NCI-H2196 (cell line): ENCODE results near the gene WWOX.

Experiments
- DNase-seq: peaks from one replicate; lab custom pipeline; 2025; ENCODE audit not compliant: unreplicated experiment; lab: John Stamatoyannopoulos, UW

Gene WWOX

DNA sequence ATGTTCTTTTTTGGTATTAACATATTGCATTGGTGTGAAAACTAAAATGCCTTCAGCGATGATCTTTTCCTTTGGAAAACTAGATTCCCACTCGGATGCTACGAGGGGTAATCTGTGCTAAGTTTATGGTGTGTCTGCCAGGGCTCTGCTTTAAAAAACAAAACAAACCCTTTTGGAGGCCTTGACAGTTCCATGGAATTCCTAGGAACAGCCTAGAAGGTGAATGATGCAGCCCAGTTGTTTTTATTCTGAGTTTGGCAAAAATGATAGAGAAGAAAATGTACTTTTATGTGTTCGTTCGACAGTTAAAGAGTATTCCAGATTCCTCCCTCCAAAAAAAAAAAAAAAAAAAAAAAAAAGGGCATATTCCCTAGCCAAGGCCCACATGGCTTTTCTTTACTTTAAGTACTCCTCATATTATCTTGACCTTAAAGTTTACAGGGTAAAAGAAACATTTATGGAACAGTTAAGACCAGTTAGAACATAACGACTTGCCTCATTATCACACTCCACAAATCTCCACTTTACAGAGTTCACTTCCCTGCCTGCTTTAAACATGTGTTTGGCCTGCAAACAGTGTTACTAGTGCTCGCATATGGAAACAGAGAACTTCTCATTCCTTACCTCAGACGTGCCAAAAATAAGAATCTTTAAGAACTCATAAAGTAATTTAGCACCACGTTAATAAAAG, 159.1 kb downstream of the WWOX start:
- DNase-seq, result no peak

- no peak for DNase-seq
Observed at GRCh38 chr16:78259873-78260272, 160.4 kb downstream of the WWOX start.

- DNase-seq, result no peak
Observed at GRCh38 chr16:78264642-78265041, 165.2 kb downstream of the WWOX start.

DNA sequence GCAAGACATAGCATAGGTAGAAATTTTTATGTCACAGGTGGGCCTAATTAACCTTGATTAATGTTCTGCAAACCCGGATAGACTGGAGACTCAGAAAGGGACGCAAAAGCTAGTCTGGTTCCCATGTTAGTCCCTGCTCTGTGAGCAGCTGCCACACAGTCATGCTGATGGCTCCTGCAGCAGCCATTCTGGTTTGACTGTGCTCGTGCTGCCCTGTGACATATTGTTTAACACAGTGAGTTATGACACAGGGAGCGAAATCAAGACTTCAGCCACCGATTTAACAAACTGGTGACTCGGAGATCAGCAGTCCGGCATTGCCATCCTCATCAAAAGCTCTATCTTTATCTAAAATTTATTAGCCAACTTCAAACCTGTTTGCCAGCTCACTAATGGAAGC, 169.8 kb downstream of the WWOX start:
- DNase-seq, result no peak

DNA sequence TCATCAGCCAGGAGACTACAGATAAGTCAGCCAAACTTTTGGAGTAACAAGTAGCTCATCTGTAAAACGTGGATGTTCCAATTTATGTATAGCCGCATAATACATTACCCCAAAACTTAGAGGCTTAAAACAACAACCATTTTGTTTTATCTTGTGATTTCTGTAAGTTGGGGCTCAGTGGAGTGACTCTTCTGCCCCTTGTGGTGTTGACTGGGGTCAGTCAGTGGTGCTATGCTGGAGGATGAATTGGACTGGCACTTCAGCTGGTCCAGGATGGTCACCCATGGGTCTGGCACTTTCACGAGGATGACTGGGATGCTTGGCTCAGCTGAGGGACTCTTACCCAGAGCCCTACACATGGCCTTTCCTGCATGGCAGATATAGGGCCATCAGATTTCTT, 172.5 kb downstream of the WWOX start:
- DNase-seq, result no peak

GRCh38 chr16:78274771-78275170, 175.3 kb downstream of the WWOX start:
- DNase-seq, result no peak

DNA sequence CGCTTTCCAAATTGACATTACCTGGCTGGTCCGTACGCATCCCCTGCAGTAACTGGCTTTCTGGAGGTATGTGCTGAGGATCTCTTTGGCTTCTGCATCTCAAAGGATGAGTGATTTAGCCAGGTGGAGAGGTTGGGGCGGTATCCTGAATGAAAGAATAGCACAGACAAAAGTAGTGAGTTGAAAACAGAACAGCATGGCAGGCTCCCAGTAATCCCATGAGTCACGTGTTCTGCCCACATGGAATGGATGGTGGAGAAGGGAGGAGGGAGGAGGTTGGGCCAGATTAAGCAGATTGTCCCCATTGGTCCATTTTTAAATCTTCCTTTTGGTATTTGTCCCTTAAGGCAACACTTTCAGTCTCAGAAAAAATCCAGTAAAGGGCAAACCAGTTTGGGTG, 176.0 kb downstream of the WWOX start:
- DNase-seq, result no peak

DNA sequence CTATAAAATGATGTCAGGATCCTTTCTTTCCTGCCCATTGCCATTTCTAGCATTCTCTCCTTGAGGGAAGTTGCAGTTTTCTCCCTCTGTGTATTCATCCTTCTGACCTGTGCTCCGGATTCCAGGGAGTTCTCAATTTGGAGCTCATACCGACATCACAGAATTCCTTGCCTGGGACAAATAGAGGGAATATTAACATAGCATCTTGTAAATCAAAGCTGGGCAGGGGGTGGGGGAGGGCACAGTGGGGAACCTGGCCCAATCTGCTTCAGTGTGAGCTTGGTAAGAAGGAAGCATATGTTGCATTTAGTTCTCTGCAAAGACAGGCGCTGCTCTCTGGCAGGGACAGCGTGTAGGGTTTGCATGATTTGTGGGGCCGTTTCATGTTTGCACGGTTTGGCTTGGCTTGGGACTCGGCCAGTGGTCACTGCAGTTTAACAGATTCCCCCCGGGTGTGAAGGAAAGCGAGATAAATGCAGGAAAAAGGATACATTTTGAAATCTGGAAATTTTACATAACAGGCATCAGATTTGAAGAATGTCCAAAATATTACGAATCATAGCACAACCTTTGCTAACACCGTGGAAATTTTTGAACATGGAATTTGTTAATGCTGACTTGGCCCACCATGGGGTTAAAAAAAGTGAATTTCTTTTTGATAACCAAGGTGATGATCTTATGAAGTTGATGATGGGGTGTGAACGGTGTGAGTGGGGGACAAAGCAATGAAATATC, 178.0 kb downstream of the WWOX start:
- DNase-seq, result no peak

DNA sequence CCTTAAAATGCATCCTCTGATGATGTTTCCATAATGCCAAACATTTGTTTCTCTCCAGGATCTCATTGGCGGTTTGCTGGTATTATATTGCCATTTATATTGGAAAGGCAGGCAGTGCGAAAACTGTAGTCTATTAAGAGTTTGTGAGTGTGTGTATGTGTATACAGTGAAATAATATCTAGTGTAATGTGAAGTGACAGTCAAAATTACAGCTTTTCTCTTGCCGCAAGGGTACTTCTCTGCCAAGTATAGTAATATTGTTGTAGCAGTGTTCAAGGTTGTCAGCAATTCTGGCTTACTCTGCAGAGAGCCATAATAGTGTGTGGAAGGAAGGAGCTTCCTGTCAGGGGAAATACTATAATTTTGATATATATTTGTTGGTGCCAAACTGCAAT, 178.6 kb downstream of the WWOX start:
- DNase-seq, result no peak

- no peak for DNase-seq
Observed at GRCh38 chr16:78281115-78281514, 181.7 kb downstream of the WWOX start.

DNA sequence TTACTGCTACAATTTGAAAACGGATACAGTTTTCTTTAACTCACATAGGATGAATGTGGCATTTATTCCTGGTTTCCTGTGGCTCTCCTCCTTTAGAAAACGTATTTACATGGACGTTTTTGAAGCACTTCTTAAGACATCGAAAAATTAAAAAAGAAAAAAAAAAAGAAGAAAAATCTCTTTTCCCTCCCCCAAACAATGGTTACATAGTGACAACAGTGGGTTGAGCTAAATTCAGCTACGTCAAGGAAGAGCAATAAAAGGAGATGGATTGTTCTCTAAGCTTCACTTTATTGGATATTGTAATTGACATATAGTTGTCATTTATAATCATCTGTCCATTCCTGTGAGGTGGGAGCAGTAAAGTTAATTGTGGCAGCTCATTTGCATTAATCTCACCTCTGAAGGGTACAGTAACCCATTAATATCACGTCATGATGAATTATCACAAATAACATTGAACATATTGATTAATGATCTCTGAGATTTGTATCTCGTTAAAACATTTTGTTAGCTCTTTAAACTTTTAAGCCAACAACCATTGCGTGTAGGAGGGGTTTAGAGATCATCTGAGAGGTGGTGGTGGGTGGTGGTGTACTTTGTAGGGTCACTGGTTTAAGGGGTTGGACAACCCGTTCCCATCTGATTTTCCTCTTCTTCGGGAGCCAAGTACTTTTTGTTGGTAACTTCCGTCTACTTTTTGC, 184.2 kb downstream of the WWOX start:
- DNase-seq, result no peak

- no peak for DNase-seq
Observed at GRCh38 chr16:78284326-78284725, 184.9 kb downstream of the WWOX start.

GRCh38 chr16:78284957-78285434, 185.5 kb downstream of the WWOX start:
- no peak for DNase-seq

- no peak for DNase-seq
Observed at GRCh38 chr16:78285437-78285922, 186.0 kb downstream of the WWOX start.

DNA sequence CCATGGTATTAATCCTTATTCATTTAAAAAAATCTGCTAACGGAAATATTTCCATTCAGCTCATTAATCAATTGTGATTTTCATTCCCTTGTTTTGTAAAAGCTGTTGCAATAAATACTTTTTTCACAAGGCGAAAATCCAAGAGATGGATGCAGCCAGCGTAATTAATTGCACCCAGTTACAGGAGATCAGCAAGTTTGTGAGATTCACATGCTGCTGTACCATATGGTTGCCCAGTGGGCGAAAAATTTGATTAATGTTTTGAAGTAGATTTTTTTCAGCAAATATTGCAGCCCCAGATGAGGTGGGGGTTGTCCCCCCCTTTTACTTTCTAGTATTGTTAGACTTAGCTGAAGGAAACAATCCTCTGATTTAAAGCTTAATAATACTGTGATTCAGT, 186.6 kb downstream of the WWOX start:
- no peak for DNase-seq

GRCh38 chr16:78288888-78289287, 189.4 kb downstream of the WWOX start:
- DNase-seq, result no peak

DNA sequence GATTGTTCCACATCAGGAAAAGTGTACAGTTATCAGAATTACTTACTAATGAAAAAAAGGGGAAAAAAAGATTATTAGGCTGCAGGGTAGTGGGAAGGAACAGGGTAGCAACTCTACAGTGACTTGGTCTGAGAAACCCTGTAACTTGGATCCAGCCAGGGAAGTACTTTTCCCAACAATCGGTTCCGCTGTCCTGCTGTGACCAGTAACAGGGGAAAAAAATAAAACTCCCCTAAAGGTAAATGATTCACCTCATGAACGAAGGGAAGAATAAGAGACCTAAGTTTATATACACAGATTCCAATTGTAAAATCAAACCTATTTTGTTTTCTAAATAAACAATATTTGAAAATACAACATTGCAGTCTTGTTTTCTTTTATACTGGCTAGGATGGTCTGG, 189.9 kb downstream of the WWOX start:
- DNase-seq, result no peak

DNA sequence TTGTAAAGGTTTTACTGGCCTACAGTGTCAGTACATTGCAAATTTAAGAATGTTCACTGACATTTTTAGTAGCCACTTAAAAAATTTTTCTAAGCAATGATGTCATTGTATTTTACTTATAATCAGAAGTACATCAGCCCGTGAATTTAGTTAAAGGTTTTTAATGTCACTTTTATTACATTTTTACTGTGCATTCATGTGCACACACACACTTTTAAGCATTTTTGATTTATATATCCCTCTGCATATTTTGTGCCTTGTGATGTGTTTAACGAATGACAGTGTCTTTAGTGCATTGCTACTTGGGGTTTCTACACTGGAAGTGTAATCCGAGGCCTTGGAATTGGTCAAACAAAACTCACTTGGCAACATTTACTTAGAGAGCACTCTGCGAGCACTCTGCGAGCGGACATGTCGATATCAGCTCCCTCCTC, 190.4 kb downstream of the WWOX start:
- DNase-seq, result no peak

DNA sequence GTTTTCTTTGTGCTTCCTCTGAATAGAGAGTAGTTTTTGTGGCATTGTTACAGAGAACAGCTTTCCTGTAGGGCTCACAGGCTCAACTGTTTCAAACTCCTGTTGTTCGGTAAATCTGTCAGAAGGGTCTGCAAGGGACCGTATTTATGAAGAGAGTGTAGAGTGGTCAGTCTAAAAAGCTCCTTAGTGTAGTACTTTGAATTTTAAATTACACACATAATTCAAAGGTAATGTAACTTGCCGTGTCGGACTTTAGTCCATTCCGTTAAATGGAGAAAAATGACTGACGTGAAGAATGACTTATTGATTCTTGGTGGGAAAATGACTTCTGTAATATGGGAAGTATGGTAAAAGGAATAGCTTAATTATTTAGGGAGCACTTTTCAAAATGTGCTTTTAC, 190.9 kb downstream of the WWOX start:
- no peak for DNase-seq

DNA sequence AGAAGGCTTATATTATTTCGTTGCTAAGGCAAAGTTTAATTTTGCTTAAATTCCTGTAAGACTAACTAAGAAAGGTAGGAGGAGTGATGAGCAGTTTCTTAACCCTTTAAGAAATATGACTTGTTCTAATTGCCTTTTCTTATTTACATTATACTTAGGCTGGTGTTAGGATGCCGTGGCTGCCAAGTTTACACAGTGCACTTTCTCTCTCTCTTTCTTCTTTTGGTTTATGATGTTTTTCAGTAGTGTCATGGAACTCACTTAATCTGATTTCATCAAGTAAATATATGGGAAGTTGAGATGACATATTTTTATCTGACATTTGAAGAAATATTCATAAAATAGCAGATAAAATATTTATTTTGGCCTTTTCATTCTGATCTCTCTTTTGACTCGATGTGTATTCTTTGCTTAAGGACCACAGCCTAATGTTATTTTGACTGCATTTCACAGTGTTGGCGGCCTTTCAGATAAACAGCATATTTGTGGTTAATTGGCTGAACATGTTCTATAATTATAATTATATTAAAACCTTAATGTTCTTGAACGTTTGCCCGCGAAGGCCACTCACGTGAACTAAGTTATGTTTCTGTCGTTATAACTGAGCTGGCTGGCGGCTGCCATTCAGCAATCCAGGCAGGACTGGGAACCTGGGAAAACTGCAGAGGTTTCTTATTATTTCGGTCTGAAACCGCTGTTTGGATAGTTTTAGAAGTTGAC, 191.6 kb downstream of the WWOX start:
- no peak for DNase-seq

DNA sequence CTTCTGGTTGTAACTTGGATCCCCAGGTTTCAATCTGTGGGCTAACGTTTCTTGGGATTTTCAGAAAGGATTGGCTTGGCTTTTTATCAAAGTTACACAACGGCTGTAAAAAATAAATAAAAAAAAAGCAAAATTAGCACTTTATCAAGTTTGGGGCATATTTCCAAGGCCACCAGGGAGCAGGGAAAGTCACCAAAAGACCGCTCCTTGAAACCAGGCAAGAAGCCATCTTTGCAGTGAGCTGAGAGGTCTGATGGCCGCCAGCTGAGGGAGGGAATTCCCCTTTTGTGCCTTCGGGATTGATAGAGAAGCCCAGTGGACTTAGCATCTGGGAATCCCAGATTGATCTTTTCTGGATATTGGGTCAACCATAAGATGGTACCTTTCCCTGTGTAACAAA, 192.2 kb downstream of the WWOX start:
- no peak for DNase-seq
